DMS 273 (cell line): Measurements from ENCODE around the gene GJB5.
"Not testable (repeated sequence)": the region's sequence is repeated elsewhere in the genome, so short reads cannot be mapped to it uniquely, and the experiment has no call there.

ENCODE experiments used
- DNase-seq: peaks from one replicate; lab custom pipeline; 2025; ENCODE audit not compliant: unreplicated experiment; lab: John Stamatoyannopoulos, UW

Gene GJB5

GRCh38 chr1:34773114-34773513, 18.3 kb downstream of the GJB5 start:
- DNase-seq, result not testable (repeated sequence)

- DNase-seq, result no peak
These were observed 20.1 kb downstream of the GJB5 start for GRCh38 chr1:34774957-34775356.

GRCh38 chr1:34776911-34777310, 22.1 kb downstream of the GJB5 start:
- no peak for DNase-seq

DNA sequence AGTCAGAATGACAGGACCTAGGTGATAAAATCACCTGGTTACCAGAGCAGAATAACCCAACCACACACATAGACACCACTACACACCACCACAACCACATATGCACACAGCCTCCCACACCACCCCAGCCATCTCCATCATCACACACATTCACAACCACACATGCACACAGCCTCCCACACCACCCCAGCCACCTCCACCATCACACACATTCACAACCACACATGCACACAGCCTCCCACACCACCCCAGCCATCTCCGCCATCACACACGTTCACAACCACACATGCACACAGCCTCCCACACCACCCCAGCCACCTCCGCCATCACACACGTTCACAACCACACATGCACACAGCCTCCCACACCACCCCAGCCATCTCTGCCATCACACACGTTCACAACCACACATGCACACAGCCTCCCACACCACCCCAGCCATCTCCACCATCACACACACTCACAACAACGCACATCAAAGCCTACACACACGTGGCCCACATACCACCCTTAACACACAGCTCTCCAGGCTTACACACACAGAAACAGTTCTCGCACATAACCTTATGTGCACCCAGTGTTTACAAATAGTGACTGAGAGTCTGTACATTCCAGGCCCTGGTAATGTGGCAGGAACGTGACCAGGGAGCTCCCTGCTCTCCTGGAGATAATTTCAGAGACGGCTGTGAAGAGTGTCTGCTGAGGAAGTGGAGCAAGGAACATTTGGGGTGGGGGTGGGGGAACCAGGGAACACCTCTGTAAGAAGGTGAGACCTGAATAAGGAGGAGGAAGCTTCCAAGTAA, 22.9 kb downstream of the GJB5 start:
- no peak for DNase-seq

GRCh38 chr1:34778381-34778780, 23.5 kb downstream of the GJB5 start:
- DNase-seq, result no peak

DNA sequence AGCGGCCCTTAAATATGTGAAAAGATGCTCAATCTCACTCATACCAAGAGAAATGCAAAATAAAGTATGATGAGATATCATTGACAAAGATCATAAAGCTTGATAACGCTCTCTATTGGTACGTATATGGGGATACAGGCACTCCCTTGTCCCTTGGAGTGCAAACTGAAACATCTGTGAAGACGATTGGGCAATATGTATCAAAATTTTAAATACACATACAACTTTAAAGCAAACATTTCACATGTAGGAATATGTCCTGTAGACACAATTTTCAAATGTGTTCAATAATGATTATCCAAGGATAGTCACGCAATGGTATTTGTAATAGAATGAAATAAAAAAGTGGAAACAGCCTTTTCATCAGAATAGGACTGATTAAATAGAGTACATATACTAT, 24.2 kb downstream of the GJB5 start:
- DNase-seq, result no peak

DNA sequence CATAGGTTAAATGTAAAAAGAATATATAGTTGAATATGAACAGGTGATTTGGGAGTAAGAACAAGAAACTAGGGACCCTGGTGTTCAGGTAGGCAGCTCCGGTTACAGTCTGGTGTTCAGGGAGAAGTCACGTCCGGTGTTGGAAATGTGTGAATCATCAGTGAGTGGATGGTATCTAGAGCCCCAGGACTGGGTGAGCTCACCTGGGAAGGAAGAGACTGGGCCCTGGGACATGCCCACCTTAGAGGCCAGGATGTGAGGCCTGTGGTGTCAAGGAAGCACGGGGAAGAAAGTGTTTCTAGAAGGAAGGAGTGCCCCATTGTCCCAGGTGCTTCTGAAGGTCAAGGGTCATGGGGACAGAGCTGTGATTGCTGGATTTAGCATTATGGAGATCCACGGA, 24.7 kb downstream of the GJB5 start:
- DNase-seq, result no peak

DNA sequence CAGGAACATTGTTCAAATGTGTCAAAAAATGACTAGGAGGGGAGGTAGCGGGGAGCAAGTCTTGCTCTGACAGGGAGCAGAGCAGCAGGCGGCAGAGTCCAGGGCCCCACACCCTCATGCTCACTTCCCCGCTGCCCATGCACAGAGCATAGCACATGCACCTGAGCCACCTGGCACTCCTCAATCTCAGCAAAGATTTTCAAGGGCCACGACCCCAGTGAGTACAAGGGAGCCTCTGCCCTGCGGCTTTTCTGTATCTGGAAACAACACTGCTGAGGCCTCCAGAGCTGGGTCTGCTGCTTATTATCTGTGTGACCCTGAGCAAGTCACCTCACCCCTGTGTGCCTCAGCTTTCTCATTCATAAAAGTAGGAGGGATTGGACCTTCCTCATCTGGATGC, 25.1 kb downstream of the GJB5 start:
- DNase-seq, result no peak

DNA sequence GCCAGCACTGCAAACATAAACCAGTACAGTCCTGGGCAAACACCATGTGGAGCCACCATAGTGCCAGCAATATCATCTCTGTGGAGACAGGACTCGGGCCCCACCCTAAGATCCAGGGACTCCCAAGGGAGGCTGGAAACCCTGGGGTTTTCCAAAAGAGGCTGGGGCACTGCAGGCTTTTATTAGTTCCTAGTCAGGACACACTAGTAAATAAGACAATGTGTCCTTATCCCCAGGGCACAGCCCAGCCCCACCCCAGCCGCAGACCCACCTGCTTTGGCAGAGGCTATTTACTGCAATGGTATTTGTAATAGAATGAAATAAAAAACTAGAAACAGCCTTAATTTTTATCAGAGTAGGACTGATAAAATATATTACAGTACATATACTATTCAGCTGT, 25.7 kb downstream of the GJB5 start:
- DNase-seq, result no peak

DNA sequence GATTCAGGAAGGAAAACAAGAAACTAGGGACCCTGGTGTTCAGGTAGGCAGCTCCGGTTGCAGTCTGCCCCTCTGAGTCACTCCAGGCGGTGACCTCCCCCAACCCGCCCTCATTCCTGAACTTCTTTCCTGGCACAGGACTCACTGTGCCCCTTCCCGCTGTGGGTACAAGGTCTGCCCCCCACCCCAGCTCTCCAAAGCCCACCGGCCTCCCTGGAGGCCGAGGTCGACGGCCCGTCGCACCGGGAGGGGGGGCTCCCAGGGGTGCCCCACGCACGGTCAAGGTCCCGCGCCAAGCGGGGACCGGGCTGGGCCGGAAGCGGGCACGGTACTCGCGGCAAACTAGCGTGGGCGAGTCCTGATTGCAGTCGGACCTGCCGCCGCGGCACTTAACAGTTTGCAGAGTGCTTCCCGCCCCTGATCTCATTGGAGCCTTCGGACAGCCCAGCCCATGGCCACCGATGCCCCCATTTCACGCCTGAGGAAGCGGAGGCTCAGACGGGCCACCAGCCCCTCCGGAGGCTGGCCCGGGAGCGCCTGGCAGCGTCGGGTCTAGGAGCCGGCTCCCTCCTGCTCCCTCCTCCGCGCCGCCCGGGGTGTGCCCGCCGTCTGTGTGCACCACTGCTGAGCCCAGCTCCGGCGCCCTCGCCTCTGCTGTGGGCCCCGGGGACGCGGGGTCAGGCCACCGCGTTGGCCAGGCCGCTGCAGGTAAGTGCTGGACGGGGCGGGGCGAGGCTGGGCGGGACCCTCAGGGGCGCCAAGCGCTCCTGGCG, 26.4 kb downstream of the GJB5 start, which contains the start of gene GJB3:
Gene GJB3, plus strand, starts transcription at position 144 of the 773 bp plus-strand sequence. CDS start 3,549 bp downstream, outside the sequence.
- DNase-seq, result peak; percentile 49

GRCh38 chr1:34781844-34782391, 27.1 kb downstream of the GJB5 start:
- DNase-seq, result no peak

GRCh38 chr1:34784751-34785221, 29.9 kb downstream of the GJB5 start:
- no peak for DNase-seq

GRCh38 chr1:34785231-34785874, 30.5 kb downstream of the GJB5 start:
- DNase-seq, result no peak

- no peak for DNase-seq
These were observed 31.1 kb downstream of the GJB5 start for GRCh38 chr1:34785875-34786470.

DNA sequence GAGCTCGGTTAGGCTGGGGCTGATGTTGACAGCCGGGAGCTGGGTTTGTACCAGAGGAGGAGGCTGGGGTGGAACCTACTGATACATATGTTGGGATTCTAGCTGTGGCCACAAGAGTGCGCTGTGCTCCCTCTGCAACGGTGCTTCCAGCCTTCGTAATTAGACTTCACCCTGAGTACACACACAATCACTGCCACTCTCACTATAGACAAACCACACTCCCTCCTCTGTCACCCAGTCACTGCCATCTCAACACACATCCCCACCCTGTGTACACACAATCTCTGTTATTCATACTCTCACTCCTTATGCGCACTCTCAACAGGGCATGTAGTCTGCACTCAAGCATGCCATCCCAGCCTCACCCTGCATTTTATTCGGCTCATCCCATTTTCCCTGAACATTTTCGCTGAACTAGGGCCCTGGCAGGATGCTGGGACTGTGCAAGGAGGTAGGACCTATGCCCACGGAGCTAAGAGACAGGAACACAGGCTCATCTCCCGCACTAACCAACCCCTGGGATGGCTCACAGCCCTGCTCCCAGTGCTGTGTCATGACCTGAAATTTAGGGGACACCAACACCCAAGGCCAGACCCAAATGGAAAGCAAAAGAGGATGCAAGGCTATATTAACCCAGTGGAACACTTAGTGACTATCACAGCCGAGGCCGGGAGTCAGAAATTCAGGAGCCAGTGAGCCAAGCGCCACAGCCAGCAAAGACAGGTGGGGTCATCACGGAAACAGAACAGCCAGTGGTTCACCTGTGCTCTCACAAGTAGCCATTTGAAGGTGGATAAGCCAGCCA, 31.9 kb downstream of the GJB5 start:
- DNase-seq, result peak; percentile 82

GRCh38 chr1:34787461-34788420, 32.9 kb downstream of the GJB5 start:
- peak; percentile 24 for DNase-seq

DNA sequence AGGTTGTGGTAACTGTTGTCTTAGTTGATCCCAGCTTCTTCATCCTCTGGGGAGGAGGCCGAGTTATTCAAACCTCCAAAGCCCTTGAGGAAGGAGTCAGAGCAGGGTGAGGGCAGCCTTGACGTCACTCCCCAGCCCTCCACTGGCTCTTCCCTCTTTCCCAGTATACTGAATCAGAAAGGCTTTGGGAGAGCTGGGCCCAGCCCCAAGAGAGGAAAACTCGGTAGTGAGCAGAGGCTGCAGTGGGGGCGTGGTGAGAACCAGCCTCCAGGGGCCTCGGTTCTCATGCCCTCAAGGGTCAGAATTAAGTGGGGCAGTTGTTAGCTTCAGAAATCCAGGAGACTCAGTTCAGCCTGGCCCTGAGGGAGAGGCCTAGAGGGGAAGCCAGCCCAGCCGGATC, 36.1 kb downstream of the GJB5 start:
- DNase-seq, result no peak

GRCh38 chr1:34792424-34792823, 37.6 kb downstream of the GJB5 start:
- no peak for DNase-seq
